ENCODE results near the gene PRR33.

The PRR33 gene

DNA sequence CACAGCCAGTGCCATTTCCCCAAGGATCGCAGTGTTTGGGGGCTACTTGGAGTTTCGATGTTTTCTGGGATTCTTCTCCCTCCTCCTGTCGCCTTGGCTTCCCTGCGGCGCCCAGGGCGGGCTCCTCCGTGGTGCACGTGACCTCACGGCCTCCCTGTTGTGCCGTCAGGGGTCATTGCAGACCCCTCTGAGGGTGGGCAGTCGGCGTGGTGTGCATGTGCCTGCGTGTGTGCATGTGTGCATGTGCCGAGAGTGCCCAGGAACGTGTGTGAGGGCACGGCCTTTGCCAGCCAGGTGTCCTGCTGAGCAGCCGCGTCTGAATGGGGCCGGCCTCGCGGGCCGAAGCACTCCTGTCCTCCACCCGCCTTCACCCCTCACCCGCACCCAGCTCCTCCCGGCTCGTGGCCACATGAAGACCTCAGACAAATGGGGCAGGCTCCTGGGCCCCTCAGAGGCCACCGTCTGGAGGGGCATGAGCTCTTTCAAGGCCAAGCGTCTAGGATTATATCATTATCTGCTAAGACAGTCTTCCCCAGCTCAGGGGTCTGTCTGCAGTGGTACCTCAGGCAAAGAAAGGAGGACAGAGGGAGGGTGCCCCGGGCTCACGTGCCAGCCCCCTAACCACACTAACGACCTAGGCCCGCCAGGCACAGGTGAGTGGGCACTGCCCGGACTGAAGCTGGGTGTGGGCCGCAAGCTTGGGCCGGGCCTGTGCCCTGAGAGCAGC lies 46.1 kb upstream of the PRR33 start:
- no peak overlapping the region for H3K4me2 ChIP-seq (ENCODE audit: insufficient read depth, low read length)
- ATAC-seq (ENCODE audit: insufficient read depth, low read depth) = no peak
- no peaks in the 10 kb centered on the region for H3K79me2 ChIP-seq (ENCODE audit: insufficient read depth, low read length)
- no peaks in the 10 kb centered on the region; the same call in 1 of the 2 replicates for H4K20me1 ChIP-seq (ENCODE audit: insufficient read depth, low read length)
- H3K9ac ChIP-seq (ENCODE audit: low read depth, low read length) = no peak overlapping the region
- no peaks in the 10 kb centered on the region for H3K36me3 ChIP-seq (ENCODE audit: insufficient read depth, low read length)
- no peaks in the 10 kb centered on the region for H3K9me3 ChIP-seq (ENCODE audit: insufficient read depth, low read length, severe bottlenecking)
- no peak overlapping the region for H2AFZ ChIP-seq (ENCODE audit: low read depth, low read length)
- DNase-seq = no peak
- no peaks in the 10 kb centered on the region for H3K27me3 ChIP-seq (ENCODE audit: insufficient read depth, low read length, poor library complexity)
- no peak overlapping the region for H3K27ac ChIP-seq (ENCODE audit: low read length)
- H3K4me3 ChIP-seq (ENCODE audit: low read depth in 1 of 2, low read length in 2 of 2) = no peak overlapping the region
- H3K4me1 ChIP-seq (ENCODE audit: insufficient read depth, low read length) = no peaks in the 10 kb centered on the region; the same call in 1 of the 2 replicates
- TF ChIP-seq, protein P1, sequence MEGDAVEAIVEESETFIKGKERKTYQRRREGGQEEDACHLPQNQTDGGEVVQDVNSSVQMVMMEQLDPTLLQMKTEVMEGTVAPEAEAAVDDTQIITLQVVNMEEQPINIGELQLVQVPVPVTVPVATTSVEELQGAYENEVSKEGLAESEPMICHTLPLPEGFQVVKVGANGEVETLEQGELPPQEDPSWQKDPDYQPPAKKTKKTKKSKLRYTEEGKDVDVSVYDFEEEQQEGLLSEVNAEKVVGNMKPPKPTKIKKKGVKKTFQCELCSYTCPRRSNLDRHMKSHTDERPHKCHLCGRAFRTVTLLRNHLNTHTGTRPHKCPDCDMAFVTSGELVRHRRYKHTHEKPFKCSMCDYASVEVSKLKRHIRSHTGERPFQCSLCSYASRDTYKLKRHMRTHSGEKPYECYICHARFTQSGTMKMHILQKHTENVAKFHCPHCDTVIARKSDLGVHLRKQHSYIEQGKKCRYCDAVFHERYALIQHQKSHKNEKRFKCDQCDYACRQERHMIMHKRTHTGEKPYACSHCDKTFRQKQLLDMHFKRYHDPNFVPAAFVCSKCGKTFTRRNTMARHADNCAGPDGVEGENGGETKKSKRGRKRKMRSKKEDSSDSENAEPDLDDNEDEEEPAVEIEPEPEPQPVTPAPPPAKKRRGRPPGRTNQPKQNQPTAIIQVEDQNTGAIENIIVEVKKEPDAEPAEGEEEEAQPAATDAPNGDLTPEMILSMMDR (IDR thresholded peaks at IDR 0.05; ENCODE audit: borderline replicate concordance, extremely low read depth, low read length, poor library complexity, severe bottlenecking) = no peak
- no peak for TF ChIP-seq EZH2 (IDR thresholded peaks at IDR 0.05; ENCODE audit: borderline replicate concordance, low read depth, low read length, severe bottlenecking)

DNA sequence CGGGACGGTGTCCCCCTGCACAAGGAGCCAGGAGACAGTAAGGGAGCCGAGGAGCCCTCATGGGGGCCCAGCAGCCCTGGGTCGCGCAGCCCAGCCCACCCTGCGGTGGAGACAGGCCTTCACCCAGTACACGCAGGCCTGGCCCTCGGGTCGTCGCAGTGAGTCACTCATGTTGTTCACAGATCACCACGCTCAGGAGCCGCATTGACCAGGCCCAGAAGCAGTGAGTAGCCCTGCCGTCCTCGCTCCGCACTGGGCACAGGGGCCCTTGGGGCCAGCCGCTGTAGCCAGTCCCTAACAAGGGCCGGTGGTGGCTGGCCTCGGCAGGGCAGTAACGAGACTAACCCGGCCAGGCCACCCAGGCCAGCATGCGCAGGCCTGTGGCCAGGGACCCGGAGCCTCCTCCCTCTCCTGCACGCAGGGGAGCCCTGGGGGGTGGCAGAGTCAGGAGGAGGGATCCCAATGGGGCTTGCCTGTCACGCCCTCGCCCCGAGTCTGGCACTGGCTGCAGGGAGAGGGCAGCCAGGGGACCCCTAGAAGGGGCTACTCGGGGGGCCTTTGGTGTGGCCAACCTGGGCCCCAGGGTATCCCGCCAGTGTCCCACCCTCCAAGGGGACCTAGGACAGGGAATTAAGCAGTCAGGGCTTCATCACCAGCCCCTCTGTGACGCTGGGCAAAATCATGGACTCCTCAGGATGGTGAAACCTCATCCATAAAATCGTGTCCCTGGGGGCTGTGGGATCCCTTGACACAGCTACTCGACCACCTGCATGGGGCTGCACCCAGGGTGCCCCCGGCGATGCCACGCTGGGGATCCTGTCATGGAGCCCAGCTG lies 45.3 kb upstream of the PRR33 start:
- TF ChIP-seq, protein P1 (IDR thresholded peaks at IDR 0.05; ENCODE audit: borderline replicate concordance, extremely low read depth, low read length, poor library complexity, severe bottlenecking) = no peak
- no peak for TF ChIP-seq EZH2 (IDR thresholded peaks at IDR 0.05; ENCODE audit: borderline replicate concordance, low read depth, low read length, severe bottlenecking)
- no peaks in the 10 kb centered on the region for H3K9me3 ChIP-seq (ENCODE audit: insufficient read depth, low read length, severe bottlenecking)
- no peaks in the 10 kb centered on the region for H3K36me3 ChIP-seq (ENCODE audit: insufficient read depth, low read length)
- H3K27me3 ChIP-seq (ENCODE audit: insufficient read depth, low read length, poor library complexity) = no peaks in the 10 kb centered on the region
- no peak overlapping the region for H3K4me3 ChIP-seq (ENCODE audit: low read depth in 1 of 2, low read length in 2 of 2)
- H3K4me1 ChIP-seq (ENCODE audit: insufficient read depth, low read length) = no peaks in the 10 kb centered on the region
- no peaks in the 10 kb centered on the region; the same call in 1 of the 2 replicates for H4K20me1 ChIP-seq (ENCODE audit: insufficient read depth, low read length)
- H3K27ac ChIP-seq (ENCODE audit: low read length) = no peak overlapping the region
- H2AFZ ChIP-seq (ENCODE audit: low read depth, low read length) = no peak overlapping the region
- no peak for DNase-seq
- no peaks in the 10 kb centered on the region for H3K79me2 ChIP-seq (ENCODE audit: insufficient read depth, low read length)
- no peak for ATAC-seq (ENCODE audit: insufficient read depth, low read depth)
- no peak overlapping the region for H3K9ac ChIP-seq (ENCODE audit: low read depth, low read length)
- no peak overlapping the region for H3K4me2 ChIP-seq (ENCODE audit: insufficient read depth, low read length)

DNA sequence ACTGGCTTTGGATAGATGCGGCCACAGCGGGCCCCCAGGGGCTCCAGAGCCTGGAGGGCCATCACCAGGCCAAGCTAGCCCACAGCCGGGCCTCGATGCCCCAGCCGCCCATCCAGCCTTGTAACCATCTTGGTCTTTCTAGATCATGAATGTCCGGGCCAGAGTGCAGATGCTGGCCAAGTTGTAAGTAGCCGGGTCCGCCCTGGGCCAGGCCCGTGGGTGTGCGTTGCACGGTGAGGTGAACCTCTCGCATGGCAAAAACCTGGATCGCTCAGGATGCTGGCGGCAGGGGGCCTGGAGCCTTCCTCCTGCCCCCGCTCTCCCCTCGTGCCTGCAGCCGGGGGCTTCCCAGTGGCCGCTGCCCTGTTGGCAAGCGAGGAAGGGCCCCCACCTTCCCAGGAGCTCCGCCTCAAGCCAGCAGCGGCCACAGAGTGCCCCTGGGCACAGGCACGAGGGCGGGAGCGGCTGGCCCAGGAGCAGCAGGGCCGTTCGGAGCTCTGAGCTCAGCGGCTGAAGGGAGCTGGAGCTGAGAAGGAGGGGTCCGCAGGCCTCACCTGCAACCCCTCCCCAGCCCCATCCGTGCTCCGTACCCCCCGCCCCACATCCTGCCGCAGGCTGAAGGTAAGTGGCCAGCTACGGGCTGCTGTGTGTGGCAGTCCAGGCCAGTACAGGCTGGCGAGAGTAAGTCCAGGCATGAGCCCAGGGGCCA lies 44.5 kb upstream of the PRR33 start:
- Histone ChIP-seq H3K4me2 (ENCODE audit: insufficient read depth, low read length) (no peak overlapping the region), H4K20me1 (ENCODE audit: insufficient read depth, low read length) (no peaks in the 10 kb centered on the region; the same call in 1 of the 2 replicates), H3K79me2 (ENCODE audit: insufficient read depth, low read length) (no peaks in the 10 kb centered on the region), H3K4me1 (ENCODE audit: insufficient read depth, low read length) (no peaks in the 10 kb centered on the region), H3K27me3 (ENCODE audit: insufficient read depth, low read length, poor library complexity) (no peaks in the 10 kb centered on the region), H3K9me3 (ENCODE audit: insufficient read depth, low read length, severe bottlenecking) (no peaks in the 10 kb centered on the region), H2AFZ (ENCODE audit: low read depth, low read length) (no peak overlapping the region), H3K9ac (ENCODE audit: low read depth, low read length) (no peak overlapping the region), H3K36me3 (ENCODE audit: insufficient read depth, low read length) (no peaks in the 10 kb centered on the region), H3K4me3 (ENCODE audit: low read depth in 1 of 2, low read length in 2 of 2) (no peak overlapping the region), H3K27ac (ENCODE audit: low read length) (no peak overlapping the region)
- TF ChIP-seq EZH2 (IDR thresholded peaks at IDR 0.05; ENCODE audit: borderline replicate concordance, low read depth, low read length, severe bottlenecking) = no peak
- TF ChIP-seq, protein P1 (IDR thresholded peaks at IDR 0.05; ENCODE audit: borderline replicate concordance, extremely low read depth, low read length, poor library complexity, severe bottlenecking) = no peak
- no peak for DNase-seq
- ATAC-seq (ENCODE audit: insufficient read depth, low read depth) = no peak

All from DND-41 (cell line).